SK-N-DZ (cell line): Measurements from ENCODE around the gene SIMC1. TPM values are rescaled to one million over a fixed set of nuclear protein-coding genes. Genes with fewer than 3 reads are reported as not detected.
"Not testable (repeated sequence)": the region's sequence is repeated elsewhere in the genome, so short reads cannot be mapped to it uniquely, and the experiment has no call there.

Experiments used
- DNase-seq: peaks from one replicate; pipeline ENCODE4 v3.0.0-alpha.2; 2015; ENCODE audit warnings: low spot score
- polyA plus RNA-seq, 2 experiments: library from polyadenylated mRNA; depleted of rRNA; stranded (reverse); fragments of >200 nt; gene quantifications; 2 replicates each; pipeline ENCODE4 v1.2.3, GENCODE V29; 2014

SIMC1 gene
- polyA plus RNA-seq (2014; cell fraction: cytosol; rRNA removed) = 17.1 and 19.6 TPM in 2 replicates
- polyA plus RNA-seq (2014; cell fraction: nucleus; rRNA removed) = 20.2 and 31.9 TPM in 2 replicates

GRCh38 chr5:176237971-176238644, at the start of gene SIMC1:
Gene SIMC1 (plus strand): TSS chr5:176238424. CDS start chr5:176238509, 85 bp downstream.
- peak; percentile 51 for DNase-seq

GRCh38 chr5:176188506-176189193, 49.6 kb upstream of the SIMC1 start:
- DNase-seq = no peak

GRCh38 chr5:176189857-176190256, 48.4 kb upstream of the SIMC1 start:
- DNase-seq = no peak

GRCh38 chr5:176190886-176191755, 47.1 kb upstream of the SIMC1 start:
- no peak for DNase-seq

- no peak for DNase-seq
Measured at GRCh38 chr5:176192094-176192721, 46.0 kb upstream of the SIMC1 start.

GRCh38 chr5:176192722-176193117, 45.5 kb upstream of the SIMC1 start:
- DNase-seq = not testable (repeated sequence)

- not testable (repeated sequence) for DNase-seq
Measured at GRCh38 chr5:176193636-176194035, 44.6 kb upstream of the SIMC1 start.

GRCh38 chr5:176194238-176195083, 43.8 kb upstream of the SIMC1 start:
- DNase-seq = not testable (repeated sequence)

- not testable (repeated sequence) for DNase-seq
Measured at GRCh38 chr5:176195084-176195413, 43.2 kb upstream of the SIMC1 start.

- DNase-seq = not testable (repeated sequence)
Measured at GRCh38 chr5:176195487-176196207, 42.6 kb upstream of the SIMC1 start.

- not testable (repeated sequence) for DNase-seq
Measured at GRCh38 chr5:176196781-176197180, 41.4 kb upstream of the SIMC1 start.

- DNase-seq = not testable (repeated sequence)
Measured at GRCh38 chr5:176197234-176197858, 40.9 kb upstream of the SIMC1 start.

- DNase-seq = not testable (repeated sequence)
Measured at GRCh38 chr5:176198299-176198698, 39.9 kb upstream of the SIMC1 start.

GRCh38 chr5:176198991-176199733, 39.1 kb upstream of the SIMC1 start:
- not testable (repeated sequence) for DNase-seq

- not testable (repeated sequence) for DNase-seq
Measured at GRCh38 chr5:176199803-176200399, 38.3 kb upstream of the SIMC1 start.

GRCh38 chr5:176201811-176202210, 36.4 kb upstream of the SIMC1 start:
- DNase-seq = no peak

GRCh38 chr5:176203086-176203485, 35.1 kb upstream of the SIMC1 start:
- no peak for DNase-seq

- DNase-seq = not testable (repeated sequence)
Measured at GRCh38 chr5:176203535-176203934, 34.7 kb upstream of the SIMC1 start.
